HCT116 (cell line): ENCODE data around the gene CACNA2D2. TPM values are rescaled to one million over a fixed set of nuclear protein-coding genes. Genes with fewer than 3 reads are reported as not detected.

Experiments
- ATAC-seq: fragments of 200-7000 bp; cut with Tn5 transposase; 2 replicates; pipeline ENCODE4 v1.9.1; 2020; ENCODE audit warnings: mild to moderate bottlenecking, moderate library complexity
- BruUV-seq: library from RNA; stranded (reverse); fragments of 400-500 nt; replicated peaks from 2 replicates; lab custom pipeline; 2021; lab: Mats Ljungman, UMichigan
- CTCF ChIA-PET: fragments of 300-600 bp; sonication (Branson Sonifier 250); formaldehyde crosslinking; loops from one replicate; lab custom pipeline; 2021; ENCODE audit warnings: antibody characterized with exemption; lab: Charles Lee
- POLR2A ChIA-PET: fragments of 300-600, 350-600 bp; sonication (Branson Sonifier 250); formaldehyde crosslinking; loops from one replicate; lab custom pipeline; 2021; ENCODE audit warnings: antibody characterized with exemption; lab: Charles Lee
- RAD21 ChIA-PET, 2 experiments: fragments of 300-600 bp; sonication (Branson Sonifier 250); formaldehyde crosslinking; loops; one replicate each; lab custom pipeline; 2023; ENCODE audit warnings: low total read pairs in 2 of 2; ENCODE audit not compliant: uncharacterized antibody in 2 of 2, unreplicated experiment in 2 of 2, low non-redundant PET in 1 of 2; lab: Charles Lee
- DNase-seq: peaks from one replicate; pipeline ENCODE4 v3.0.0-alpha.2; 2010; ENCODE audit warnings: low read depth, low spot score
- H2AFZ ChIP-seq: fragments of 200-600 bp; shearing (Covaris generic), sonication (generic); 2 replicates; pipeline ENCODE4 v1.6.1; 2017; ENCODE audit warnings: low read depth, mixed run types, mixed read lengths, antibody characterized with exemption, low read length; ENCODE audit not compliant: poor library complexity, severe bottlenecking
- H3K27ac ChIP-seq: 2 replicates; pipeline ENCODE4 v1.5.1; 2012; ENCODE audit warnings: low read depth, low read length
- H3K27me3 ChIP-seq: fragments of 200-600 bp; sonication (generic); 2 replicates; pipeline ENCODE4 v1.6.1; 2016; ENCODE audit warnings: mixed run types, low read length, mixed read lengths; ENCODE audit not compliant: insufficient read depth
- H3K36me3 ChIP-seq, 2 experiments: fragments of 200-500 bp in 1 of 2; fragments of 200-600 bp in 1 of 2; sonication (Bioruptor generic) in 1 of 2; sonication (generic) in 1 of 2; 2 replicates each; pipeline versions ENCODE4 v1.5.1 to v1.6.1; 2014 to 2016; ENCODE audit warnings: low read length in 2 of 2, inconsistent platforms in 1 of 2, mixed read lengths in 1 of 2, mixed run types in 1 of 2; ENCODE audit not compliant: insufficient read depth in 2 of 2, control insufficient read depth in 1 of 2
- H3K4me1 ChIP-seq, 2 experiments: fragments of 200-600 bp in 1 of 2; sonication (generic) in 1 of 2; 2 replicates each; pipeline versions ENCODE4 v1.5.1 to v1.6.1; 2012 to 2017; ENCODE audit warnings: low read length in 2 of 2, inconsistent platforms in 1 of 2, mild to moderate bottlenecking in 1 of 2, mixed read lengths in 1 of 2, mixed run types in 1 of 2, moderate library complexity in 1 of 2; ENCODE audit not compliant: insufficient read depth in 2 of 2, control insufficient read depth in 1 of 2
- H3K4me2 ChIP-seq: fragments of 200-600 bp; sonication (generic); 2 replicates; pipeline ENCODE4 v1.6.1; 2017; ENCODE audit warnings: mixed run types, low read length, mixed read lengths
- H3K4me3 ChIP-seq, 2 experiments: fragments of 200-600 bp in 1 of 2; sonication (generic) in 1 of 2; replicated peaks in 1 of 2; 2 replicates each; pipeline ENCODE4 v1.5.1; 2011 to 2016; ENCODE audit warnings: low read length in 2 of 2, control low read depth in 1 of 2, low read depth in 1 of 2, mild to moderate bottlenecking in 1 of 2, mixed read lengths in 1 of 2, mixed run types in 1 of 2
- H3K79me2 ChIP-seq: fragments of 200-600 bp; sonication (generic); 2 replicates; pipeline ENCODE4 v1.6.1; 2017; ENCODE audit warnings: mild to moderate bottlenecking, mixed run types, low read length, moderate library complexity, mixed read lengths; ENCODE audit not compliant: insufficient read depth
- H3K9ac ChIP-seq: fragments of 200-600 bp; sonication (generic); 2 replicates; pipeline ENCODE4 v1.6.1; 2016; ENCODE audit warnings: low read length, mixed read lengths
- H3K9me2 ChIP-seq: fragments of 200-600 bp; sonication (generic), shearing (Covaris generic); 2 replicates; pipeline ENCODE4 v1.6.1; 2017; ENCODE audit warnings: mixed run types, mild to moderate bottlenecking, moderate library complexity; ENCODE audit not compliant: insufficient read depth
- H3K9me3 ChIP-seq, 2 experiments: fragments of 200-500 bp in 1 of 2; fragments of 200-600 bp in 1 of 2; sonication (Bioruptor generic) in 1 of 2; sonication (generic) in 1 of 2; 2 replicates each; pipeline ENCODE4 v1.6.1; 2014 to 2017; ENCODE audit warnings: low read length in 2 of 2, mixed read lengths in 2 of 2, inconsistent platforms in 1 of 2, low read depth in 1 of 2, mild to moderate bottlenecking in 1 of 2, mixed run types in 1 of 2, moderate library complexity in 1 of 2; ENCODE audit not compliant: control insufficient read depth in 1 of 2, insufficient read depth in 1 of 2
- H4K20me1 ChIP-seq: fragments of 200-600 bp; sonication (generic), shearing (Covaris generic); 2 replicates; pipeline ENCODE4 v1.6.1; 2017; ENCODE audit warnings: mixed run types, mild to moderate bottlenecking, moderate library complexity; ENCODE audit not compliant: insufficient read depth
- CBX3 ChIP-seq: IDR thresholded peaks from 2 replicates; pipeline ENCODE4 v1.6.1; 2012; ENCODE audit warnings: low read depth
- EZH2phosphoT487 ChIP-seq: fragments of 200-600 bp; IDR thresholded peaks from 2 replicates; pipeline ENCODE4 v1.6.1; 2018; ENCODE audit warnings: antibody characterized with exemption, borderline replicate concordance
- FOSL1 ChIP-seq: IDR thresholded peaks from 2 replicates; pipeline ENCODE4 v1.6.1; 2012; ENCODE audit warnings: low read depth
- JUND ChIP-seq: IDR thresholded peaks from 2 replicates; pipeline ENCODE4 v1.6.1; 2012
- RAD21 ChIP-seq: IDR thresholded peaks from 2 replicates; pipeline ENCODE4 v1.6.1; 2012; ENCODE audit warnings: low read depth, mild to moderate bottlenecking
- SP1 ChIP-seq: IDR thresholded peaks from 2 replicates; pipeline ENCODE4 v1.6.1; 2012; ENCODE audit warnings: low read depth
- YY1 ChIP-seq: IDR thresholded peaks from 2 replicates; pipeline ENCODE4 v1.6.1; 2011; ENCODE audit warnings: low read length, low read depth, moderate library complexity, mild to moderate bottlenecking; ENCODE audit not compliant: insufficient replicate concordance; ENCODE audit errors: extremely low read depth
- ZNF274 ChIP-seq: fragments of 200-500 bp; sonication (Bioruptor generic); IDR thresholded peaks from 2 replicates; pipeline ENCODE4 v1.6.1; 2014; ENCODE audit warnings: mild to moderate bottlenecking, low read depth, low read length, inconsistent platforms
- intact Hi-C: fragments of 100-400 bp; cut with micrococcal nuclease; formaldehyde crosslinking; loops from 2 replicates; pipeline ENCODE4 v1.10.0; 2022
- total RNA-seq: library from RNA; stranded (reverse); gene quantifications from one replicate; pipeline ENCODE4 v1.2.1, GENCODE V29; 2021; ENCODE audit not compliant: unreplicated experiment
- TF ChIP-seq, protein P1 (sequence below), 3 experiments: fragments of 200-600 bp in 1 of 3; sonication (generic) in 1 of 3; IDR thresholded peaks in 2 of 3; conservative IDR thresholded peaks in 1 of 3; 2 replicates each; pipeline ENCODE4 v1.5.1; 2012 to 2017; ENCODE audit warnings: low read depth in 2 of 3, low read length in 2 of 3, antibody characterized with exemption in 1 of 3, borderline replicate concordance in 1 of 3, control low read depth in 1 of 3, mild to moderate bottlenecking in 1 of 3, mixed read lengths in 1 of 3, mixed run types in 1 of 3, moderate library complexity in 1 of 3; ENCODE audit not compliant: insufficient read depth in 1 of 3
- TF ChIP-seq, protein P2 (sequence below): IDR thresholded peaks from 2 replicates; pipeline ENCODE4 v1.6.1; 2012

CACNA2D2 gene
- total RNA-seq, 1 experiment from 2014 or later = 10.2 TPM

DNA sequence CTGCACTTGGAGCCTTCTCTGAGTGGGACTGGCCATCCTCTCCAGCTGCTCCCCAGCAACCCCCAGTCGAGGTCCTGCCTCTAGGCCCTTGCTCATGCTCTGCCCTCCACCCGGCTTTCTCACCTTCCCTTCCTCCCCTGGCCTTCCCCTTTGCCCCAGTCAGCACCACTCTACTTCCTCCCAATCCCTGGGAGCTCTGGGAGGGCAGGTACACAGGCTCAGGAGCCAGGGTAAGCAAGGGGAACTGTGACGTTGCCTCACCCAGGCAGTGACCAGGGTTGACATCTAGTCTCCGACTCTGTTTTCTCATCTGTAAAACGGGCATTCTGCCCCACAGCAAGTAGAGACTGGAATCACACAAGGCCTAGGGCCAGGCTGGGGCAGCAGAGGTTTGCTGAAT lies 77.5 kb downstream of the CACNA2D2 start (continued):
- TF ChIP-seq RAD21 = no peak
- TF ChIP-seq, protein P1, sequence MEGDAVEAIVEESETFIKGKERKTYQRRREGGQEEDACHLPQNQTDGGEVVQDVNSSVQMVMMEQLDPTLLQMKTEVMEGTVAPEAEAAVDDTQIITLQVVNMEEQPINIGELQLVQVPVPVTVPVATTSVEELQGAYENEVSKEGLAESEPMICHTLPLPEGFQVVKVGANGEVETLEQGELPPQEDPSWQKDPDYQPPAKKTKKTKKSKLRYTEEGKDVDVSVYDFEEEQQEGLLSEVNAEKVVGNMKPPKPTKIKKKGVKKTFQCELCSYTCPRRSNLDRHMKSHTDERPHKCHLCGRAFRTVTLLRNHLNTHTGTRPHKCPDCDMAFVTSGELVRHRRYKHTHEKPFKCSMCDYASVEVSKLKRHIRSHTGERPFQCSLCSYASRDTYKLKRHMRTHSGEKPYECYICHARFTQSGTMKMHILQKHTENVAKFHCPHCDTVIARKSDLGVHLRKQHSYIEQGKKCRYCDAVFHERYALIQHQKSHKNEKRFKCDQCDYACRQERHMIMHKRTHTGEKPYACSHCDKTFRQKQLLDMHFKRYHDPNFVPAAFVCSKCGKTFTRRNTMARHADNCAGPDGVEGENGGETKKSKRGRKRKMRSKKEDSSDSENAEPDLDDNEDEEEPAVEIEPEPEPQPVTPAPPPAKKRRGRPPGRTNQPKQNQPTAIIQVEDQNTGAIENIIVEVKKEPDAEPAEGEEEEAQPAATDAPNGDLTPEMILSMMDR (IDR thresholded peaks at IDR 0.05 in 2 of 3, conservative IDR thresholded peaks at IDR 0.05 in 1 of 3; ENCODE audit: borderline replicate concordance in 1 of 3, insufficient read depth in 1 of 3, low read depth in 2 of 3, low read length in 2 of 3) = no peak
- TF ChIP-seq SP1 = no peak
- TF ChIP-seq, protein P2, sequence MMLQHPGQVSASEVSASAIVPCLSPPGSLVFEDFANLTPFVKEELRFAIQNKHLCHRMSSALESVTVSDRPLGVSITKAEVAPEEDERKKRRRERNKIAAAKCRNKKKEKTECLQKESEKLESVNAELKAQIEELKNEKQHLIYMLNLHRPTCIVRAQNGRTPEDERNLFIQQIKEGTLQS = no peak
- no peak for TF ChIP-seq FOSL1
- no peak for TF ChIP-seq CBX3
- no peak for TF ChIP-seq YY1
- TF ChIP-seq ZNF274 = no peak
- TF ChIP-seq, all 23 proteins: peak for 0

DNA sequence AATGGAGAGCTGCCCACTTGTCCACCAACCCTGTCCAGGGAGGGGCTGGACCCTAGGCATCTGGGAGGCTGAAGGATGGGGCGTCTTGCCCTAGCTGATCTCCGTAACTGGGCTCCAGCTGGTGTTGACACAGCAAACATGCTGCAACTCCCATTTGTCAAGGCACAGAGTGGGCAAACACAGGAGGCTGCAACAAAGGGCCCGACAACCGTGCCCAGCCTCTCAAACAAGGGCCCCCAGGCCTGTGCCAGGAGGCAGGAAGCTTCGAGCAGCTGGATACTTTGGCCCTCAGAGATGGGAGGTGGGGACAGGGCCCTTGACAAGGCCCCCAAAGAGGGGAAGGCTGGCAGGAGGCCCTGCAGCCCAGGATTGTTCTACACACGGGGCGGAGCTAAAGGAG lies 79.9 kb downstream of the CACNA2D2 start:
- POLR2A ChIA-PET = no interaction called here
- Histone ChIP-seq H3K9ac (no peak overlapping the region), H2AFZ (no peak overlapping the region), H3K9me2 (no peaks in the 10 kb centered on the region)
- BruUV-seq = no TSS peak
- TF ChIP-seq JUND (no peak), EZH2phosphoT487 (no peak)
- TF ChIP-seq, all 23 proteins: peak for 0
- ATAC-seq = no peak
- H3K27ac ChIP-seq = no peak overlapping the region
- no peaks in the 10 kb centered on the region for H3K79me2 ChIP-seq
- no peak overlapping the region for H3K4me3 ChIP-seq
- H3K4me2 ChIP-seq = no peak overlapping the region
- H3K27me3 ChIP-seq = no peaks in the 10 kb centered on the region
- H3K4me1 ChIP-seq = no peaks in the 10 kb centered on the region
- RAD21 ChIA-PET = no interaction called here
- H4K20me1 ChIP-seq = no peaks in the 10 kb centered on the region
- intact Hi-C loops = no loop called here
- no peak for DNase-seq
- no peaks in the 10 kb centered on the region for H3K36me3 ChIP-seq
- CTCF ChIA-PET = no interaction called here
- no peaks in the 10 kb centered on the region for H3K9me3 ChIP-seq
